HCT116 (cell line): ENCODE results near the gene NECAP2. TPM values are rescaled to one million over a fixed set of nuclear protein-coding genes. Genes with fewer than 3 reads are reported as not detected.

Source experiments
- ATAC-seq: fragments of 200-7000 bp; cut with Tn5 transposase; 2 replicates; pipeline ENCODE4 v1.9.1; 2020; ENCODE audit warnings: mild to moderate bottlenecking, moderate library complexity
- BruUV-seq: library from RNA; stranded (reverse); fragments of 400-500 nt; replicated peaks from 2 replicates; lab custom pipeline; 2021; lab: Mats Ljungman, UMichigan
- CTCF ChIA-PET: fragments of 300-600 bp; sonication (Branson Sonifier 250); formaldehyde crosslinking; loops from one replicate; lab custom pipeline; 2021; ENCODE audit warnings: antibody characterized with exemption; lab: Charles Lee
- POLR2A ChIA-PET: fragments of 300-600, 350-600 bp; sonication (Branson Sonifier 250); formaldehyde crosslinking; loops from one replicate; lab custom pipeline; 2021; ENCODE audit warnings: antibody characterized with exemption; lab: Charles Lee
- RAD21 ChIA-PET, 2 experiments: fragments of 300-600 bp; sonication (Branson Sonifier 250); formaldehyde crosslinking; loops; one replicate each; lab custom pipeline; 2023; ENCODE audit warnings: low total read pairs in 2 of 2; ENCODE audit not compliant: uncharacterized antibody in 2 of 2, unreplicated experiment in 2 of 2, low non-redundant PET in 1 of 2; lab: Charles Lee
- DNase-seq: peaks from one replicate; pipeline ENCODE4 v3.0.0-alpha.2; 2010; ENCODE audit warnings: low read depth, low spot score
- H2AFZ ChIP-seq: fragments of 200-600 bp; shearing (Covaris generic), sonication (generic); 2 replicates; pipeline ENCODE4 v1.6.1; 2017; ENCODE audit warnings: low read depth, mixed run types, mixed read lengths, antibody characterized with exemption, low read length; ENCODE audit not compliant: poor library complexity, severe bottlenecking
- H3K27ac ChIP-seq: 2 replicates; pipeline ENCODE4 v1.5.1; 2012; ENCODE audit warnings: low read depth, low read length
- H3K27me3 ChIP-seq: fragments of 200-600 bp; sonication (generic); 2 replicates; pipeline ENCODE4 v1.6.1; 2016; ENCODE audit warnings: mixed run types, low read length, mixed read lengths; ENCODE audit not compliant: insufficient read depth
- H3K36me3 ChIP-seq, 2 experiments: fragments of 200-500 bp in 1 of 2; fragments of 200-600 bp in 1 of 2; sonication (Bioruptor generic) in 1 of 2; sonication (generic) in 1 of 2; 2 replicates each; pipeline versions ENCODE4 v1.5.1 to v1.6.1; 2014 to 2016; ENCODE audit warnings: low read length in 2 of 2, inconsistent platforms in 1 of 2, mixed read lengths in 1 of 2, mixed run types in 1 of 2; ENCODE audit not compliant: insufficient read depth in 2 of 2, control insufficient read depth in 1 of 2
- H3K4me1 ChIP-seq, 2 experiments: fragments of 200-600 bp in 1 of 2; sonication (generic) in 1 of 2; 2 replicates each; pipeline versions ENCODE4 v1.5.1 to v1.6.1; 2012 to 2017; ENCODE audit warnings: low read length in 2 of 2, inconsistent platforms in 1 of 2, mild to moderate bottlenecking in 1 of 2, mixed read lengths in 1 of 2, mixed run types in 1 of 2, moderate library complexity in 1 of 2; ENCODE audit not compliant: insufficient read depth in 2 of 2, control insufficient read depth in 1 of 2
- H3K4me2 ChIP-seq: fragments of 200-600 bp; sonication (generic); 2 replicates; pipeline ENCODE4 v1.6.1; 2017; ENCODE audit warnings: mixed run types, low read length, mixed read lengths
- H3K4me3 ChIP-seq, 2 experiments: fragments of 200-600 bp in 1 of 2; sonication (generic) in 1 of 2; replicated peaks in 1 of 2; 2 replicates each; pipeline ENCODE4 v1.5.1; 2011 to 2016; ENCODE audit warnings: low read length in 2 of 2, control low read depth in 1 of 2, low read depth in 1 of 2, mild to moderate bottlenecking in 1 of 2, mixed read lengths in 1 of 2, mixed run types in 1 of 2
- H3K79me2 ChIP-seq: fragments of 200-600 bp; sonication (generic); 2 replicates; pipeline ENCODE4 v1.6.1; 2017; ENCODE audit warnings: mild to moderate bottlenecking, mixed run types, low read length, moderate library complexity, mixed read lengths; ENCODE audit not compliant: insufficient read depth
- H3K9ac ChIP-seq: fragments of 200-600 bp; sonication (generic); 2 replicates; pipeline ENCODE4 v1.6.1; 2016; ENCODE audit warnings: low read length, mixed read lengths
- H3K9me2 ChIP-seq: fragments of 200-600 bp; sonication (generic), shearing (Covaris generic); 2 replicates; pipeline ENCODE4 v1.6.1; 2017; ENCODE audit warnings: mixed run types, mild to moderate bottlenecking, moderate library complexity; ENCODE audit not compliant: insufficient read depth
- H3K9me3 ChIP-seq, 2 experiments: fragments of 200-500 bp in 1 of 2; fragments of 200-600 bp in 1 of 2; sonication (Bioruptor generic) in 1 of 2; sonication (generic) in 1 of 2; 2 replicates each; pipeline ENCODE4 v1.6.1; 2014 to 2017; ENCODE audit warnings: low read length in 2 of 2, mixed read lengths in 2 of 2, inconsistent platforms in 1 of 2, low read depth in 1 of 2, mild to moderate bottlenecking in 1 of 2, mixed run types in 1 of 2, moderate library complexity in 1 of 2; ENCODE audit not compliant: control insufficient read depth in 1 of 2, insufficient read depth in 1 of 2
- H4K20me1 ChIP-seq: fragments of 200-600 bp; sonication (generic), shearing (Covaris generic); 2 replicates; pipeline ENCODE4 v1.6.1; 2017; ENCODE audit warnings: mixed run types, mild to moderate bottlenecking, moderate library complexity; ENCODE audit not compliant: insufficient read depth
- CBX3 ChIP-seq: IDR thresholded peaks from 2 replicates; pipeline ENCODE4 v1.6.1; 2012; ENCODE audit warnings: low read depth
- CEBPB ChIP-seq: IDR thresholded peaks from 2 replicates; pipeline ENCODE4 v1.6.1; 2012; ENCODE audit warnings: low read depth
- EGR1 ChIP-seq: IDR thresholded peaks from 2 replicates; pipeline ENCODE4 v1.6.1; 2012; ENCODE audit warnings: low read depth
- ELF1 ChIP-seq: IDR thresholded peaks from 2 replicates; pipeline ENCODE4 v1.6.1; 2012; ENCODE audit warnings: low read depth, borderline replicate concordance
- EZH2 ChIP-seq: fragments of 200-600 bp; sonication (generic); IDR thresholded peaks from 2 replicates; pipeline ENCODE4 v1.6.1; 2017; ENCODE audit warnings: antibody characterized with exemption, mixed run types
- EZH2phosphoT487 ChIP-seq: fragments of 200-600 bp; IDR thresholded peaks from 2 replicates; pipeline ENCODE4 v1.6.1; 2018; ENCODE audit warnings: antibody characterized with exemption, borderline replicate concordance
- POLR2A ChIP-seq: IDR thresholded peaks from 2 replicates; pipeline ENCODE4 v1.7.0; 2011; ENCODE audit warnings: borderline replicate concordance; ENCODE audit not compliant: insufficient read depth, insufficient read length; ENCODE audit errors: extremely low read depth
- POLR2AphosphoS5 ChIP-seq: IDR thresholded peaks from 2 replicates; pipeline ENCODE4 v1.6.1; 2011; ENCODE audit warnings: mild to moderate bottlenecking, low read depth, low read length, moderate library complexity
- SIN3A ChIP-seq: IDR thresholded peaks from 2 replicates; pipeline ENCODE4 v1.6.1; 2012; ENCODE audit warnings: low read depth
- SP1 ChIP-seq: IDR thresholded peaks from 2 replicates; pipeline ENCODE4 v1.6.1; 2012; ENCODE audit warnings: low read depth
- TCF7L2 ChIP-seq: IDR thresholded peaks from 2 replicates; pipeline ENCODE4 v1.7.0; 2011; ENCODE audit warnings: borderline replicate concordance, inconsistent platforms; ENCODE audit not compliant: insufficient read depth, insufficient read length; ENCODE audit errors: extremely low read depth
- ZFX ChIP-seq: fragments of 450-650 bp; IDR thresholded peaks from 2 replicates; pipeline ENCODE4 v1.6.1; 2017
- ZNF274 ChIP-seq: fragments of 200-500 bp; sonication (Bioruptor generic); IDR thresholded peaks from 2 replicates; pipeline ENCODE4 v1.6.1; 2014; ENCODE audit warnings: mild to moderate bottlenecking, low read depth, low read length, inconsistent platforms
- intact Hi-C: fragments of 100-400 bp; cut with micrococcal nuclease; formaldehyde crosslinking; loops from 2 replicates; pipeline ENCODE4 v1.10.0; 2022
- total RNA-seq: library from RNA; stranded (reverse); gene quantifications from one replicate; pipeline ENCODE4 v1.2.1, GENCODE V29; 2021; ENCODE audit not compliant: unreplicated experiment
- TF ChIP-seq, protein P1 (sequence below): IDR thresholded peaks from 2 replicates; pipeline ENCODE4 v1.6.1; 2011; ENCODE audit warnings: mild to moderate bottlenecking, low read length, moderate library complexity; ENCODE audit not compliant: insufficient replicate concordance; ENCODE audit errors: extremely low read depth
- TF ChIP-seq, protein P2 (sequence below): IDR thresholded peaks from 2 replicates; pipeline ENCODE4 v1.6.1; 2012; ENCODE audit warnings: low read depth
- TF ChIP-seq, protein P3 (sequence below): IDR thresholded peaks from 2 replicates; pipeline ENCODE4 v1.6.1; 2012

Gene NECAP2
- total RNA-seq, 1 experiment from 2014 or later, result 35.5 TPM

DNA sequence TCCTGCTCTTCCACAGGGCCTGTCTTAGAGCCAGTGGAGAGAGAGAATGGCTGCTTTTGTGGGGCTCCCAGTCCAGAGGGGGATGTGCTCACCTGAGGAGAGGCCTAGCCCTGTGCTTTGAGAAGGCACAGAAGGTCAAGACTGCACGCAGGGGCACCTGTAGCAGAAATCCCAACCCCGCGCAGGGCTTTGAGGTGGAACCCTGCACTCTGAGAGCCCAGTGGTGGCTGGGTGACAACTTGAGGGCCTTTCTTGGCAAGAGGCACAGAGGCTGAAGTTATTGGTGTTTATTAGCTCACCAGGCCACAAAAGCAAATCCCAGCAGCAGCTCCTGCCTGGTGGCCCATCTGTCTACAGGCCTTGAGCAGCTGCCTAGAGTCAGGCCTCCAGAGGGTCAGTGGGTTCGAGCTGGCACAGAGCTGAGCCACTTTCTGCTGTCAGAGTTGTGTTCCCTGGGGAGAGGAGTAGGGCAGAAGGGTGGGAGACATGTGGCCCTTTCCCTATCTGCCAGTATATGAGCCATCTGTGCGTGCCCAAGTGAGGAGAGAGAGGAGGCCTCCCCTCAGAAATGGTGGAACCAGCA lies 42.1 kb upstream of the NECAP2 start:
- Histone ChIP-seq H3K27me3 (no peaks in the 10 kb centered on the region), H3K36me3 (peaks cover 17 to 25% of the 10 kb centered on the region in 2 experiments; a peak in 3 of 4 replicates)
- no peak for DNase-seq
- POLR2A ChIA-PET, result no interaction called here
- TF ChIP-seq ZNF274 (no peak), POLR2A (no peak), CBX3 (no peak), ELF1 (no peak), EZH2 (no peak), SIN3A (no peak), POLR2AphosphoS5 (no peak), EZH2phosphoT487 (no peak), ZFX (no peak), EGR1 (no peak), SP1 (no peak), CEBPB (no peak), TCF7L2 (no peak)
- TF ChIP-seq, protein P1, sequence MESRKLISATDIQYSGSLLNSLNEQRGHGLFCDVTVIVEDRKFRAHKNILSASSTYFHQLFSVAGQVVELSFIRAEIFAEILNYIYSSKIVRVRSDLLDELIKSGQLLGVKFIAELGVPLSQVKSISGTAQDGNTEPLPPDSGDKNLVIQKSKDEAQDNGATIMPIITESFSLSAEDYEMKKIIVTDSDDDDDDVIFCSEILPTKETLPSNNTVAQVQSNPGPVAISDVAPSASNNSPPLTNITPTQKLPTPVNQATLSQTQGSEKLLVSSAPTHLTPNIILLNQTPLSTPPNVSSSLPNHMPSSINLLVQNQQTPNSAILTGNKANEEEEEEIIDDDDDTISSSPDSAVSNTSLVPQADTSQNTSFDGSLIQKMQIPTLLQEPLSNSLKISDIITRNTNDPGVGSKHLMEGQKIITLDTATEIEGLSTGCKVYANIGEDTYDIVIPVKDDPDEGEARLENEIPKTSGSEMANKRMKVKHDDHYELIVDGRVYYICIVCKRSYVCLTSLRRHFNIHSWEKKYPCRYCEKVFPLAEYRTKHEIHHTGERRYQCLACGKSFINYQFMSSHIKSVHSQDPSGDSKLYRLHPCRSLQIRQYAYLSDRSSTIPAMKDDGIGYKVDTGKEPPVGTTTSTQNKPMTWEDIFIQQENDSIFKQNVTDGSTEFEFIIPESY, result no peak
- TF ChIP-seq, protein P2, sequence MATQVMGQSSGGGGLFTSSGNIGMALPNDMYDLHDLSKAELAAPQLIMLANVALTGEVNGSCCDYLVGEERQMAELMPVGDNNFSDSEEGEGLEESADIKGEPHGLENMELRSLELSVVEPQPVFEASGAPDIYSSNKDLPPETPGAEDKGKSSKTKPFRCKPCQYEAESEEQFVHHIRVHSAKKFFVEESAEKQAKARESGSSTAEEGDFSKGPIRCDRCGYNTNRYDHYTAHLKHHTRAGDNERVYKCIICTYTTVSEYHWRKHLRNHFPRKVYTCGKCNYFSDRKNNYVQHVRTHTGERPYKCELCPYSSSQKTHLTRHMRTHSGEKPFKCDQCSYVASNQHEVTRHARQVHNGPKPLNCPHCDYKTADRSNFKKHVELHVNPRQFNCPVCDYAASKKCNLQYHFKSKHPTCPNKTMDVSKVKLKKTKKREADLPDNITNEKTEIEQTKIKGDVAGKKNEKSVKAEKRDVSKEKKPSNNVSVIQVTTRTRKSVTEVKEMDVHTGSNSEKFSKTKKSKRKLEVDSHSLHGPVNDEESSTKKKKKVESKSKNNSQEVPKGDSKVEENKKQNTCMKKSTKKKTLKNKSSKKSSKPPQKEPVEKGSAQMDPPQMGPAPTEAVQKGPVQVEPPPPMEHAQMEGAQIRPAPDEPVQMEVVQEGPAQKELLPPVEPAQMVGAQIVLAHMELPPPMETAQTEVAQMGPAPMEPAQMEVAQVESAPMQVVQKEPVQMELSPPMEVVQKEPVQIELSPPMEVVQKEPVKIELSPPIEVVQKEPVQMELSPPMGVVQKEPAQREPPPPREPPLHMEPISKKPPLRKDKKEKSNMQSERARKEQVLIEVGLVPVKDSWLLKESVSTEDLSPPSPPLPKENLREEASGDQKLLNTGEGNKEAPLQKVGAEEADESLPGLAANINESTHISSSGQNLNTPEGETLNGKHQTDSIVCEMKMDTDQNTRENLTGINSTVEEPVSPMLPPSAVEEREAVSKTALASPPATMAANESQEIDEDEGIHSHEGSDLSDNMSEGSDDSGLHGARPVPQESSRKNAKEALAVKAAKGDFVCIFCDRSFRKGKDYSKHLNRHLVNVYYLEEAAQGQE, result no peak
- TF ChIP-seq, protein P3, sequence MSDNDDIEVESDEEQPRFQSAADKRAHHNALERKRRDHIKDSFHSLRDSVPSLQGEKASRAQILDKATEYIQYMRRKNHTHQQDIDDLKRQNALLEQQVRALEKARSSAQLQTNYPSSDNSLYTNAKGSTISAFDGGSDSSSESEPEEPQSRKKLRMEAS, result no peak
- TF ChIP-seq, all 23 proteins: peak for 0
- Histone ChIP-seq H3K27ac (no peak overlapping the region), H3K9me3 (no peaks in the 10 kb centered on the region), H2AFZ (no peak overlapping the region), H3K4me2 (no peak overlapping the region), H3K9ac (no peak overlapping the region), H4K20me1 (no peaks in the 10 kb centered on the region), H3K4me3 (no peak overlapping the region), H3K4me1 (peaks cover 0 to 13% of the 10 kb centered on the region in 2 experiments; a peak in 2 of 4 replicates), H3K79me2 (peaks cover 11% of the 10 kb centered on the region; the same call in 1 of the 2 replicates), H3K9me2 (no peaks in the 10 kb centered on the region)
- no TSS peak for BruUV-seq
- ChIA-PET CTCF (no interaction called here), RAD21 (no interaction called here)
- no peak for ATAC-seq
- intact Hi-C loops, result no loop called here
